ENCODE measurements around the gene KDM6B. TPM values are rescaled to one million over a fixed set of nuclear protein-coding genes. Genes with fewer than 3 reads are reported as not detected.

KDM6B gene
- total RNA-seq, 4 donors from 2014 or later = 4.8 to 52.8 (median 34.6) TPM

- DNase-seq (ENCODE audit: low spot score) = no peak
- TF ChIP-seq CTCF (IDR thresholded peaks at IDR 0.05) = no peak
- ATAC-seq (ENCODE audit: low FRiP score) = no peak
Measured at GRCh38 chr17:7820231-7820630, 13.8 kb upstream of the KDM6B start.

GRCh38 chr17:7822126-7822525 lies 11.9 kb upstream of the KDM6B start:
- DNase-seq (ENCODE audit: low spot score) (no peak), ATAC-seq (ENCODE audit: low FRiP score) (no peak)

GRCh38 chr17:7823581-7824001 lies 10.4 kb upstream of the KDM6B start:
- ATAC-seq (ENCODE audit: low FRiP score) (no peak), DNase-seq (ENCODE audit: low spot score) (no peak)
- TF ChIP-seq CTCF (IDR thresholded peaks at IDR 0.05) = no peak

More at GRCh38 chr17:7822126-7822525, 11.9 kb upstream of the KDM6B start:
- no peak for TF ChIP-seq CTCF (IDR thresholded peaks at IDR 0.05)

- DNase-seq (ENCODE audit: low spot score) (no peak), ATAC-seq (ENCODE audit: low FRiP score) (no peak)
- TF ChIP-seq CTCF (IDR thresholded peaks at IDR 0.05) = no peak
Measured at GRCh38 chr17:7824021-7824924, 9.7 kb upstream of the KDM6B start.

GRCh38 chr17:7825206-7825990 lies 8.6 kb upstream of the KDM6B start:
- TF ChIP-seq CTCF (IDR thresholded peaks at IDR 0.05) = no peak
- DNase-seq (ENCODE audit: low spot score) = no peak
- ATAC-seq (ENCODE audit: low FRiP score) = no peak

GRCh38 chr17:7830616-7831015 lies 3.4 kb upstream of the KDM6B start:
- no peak for TF ChIP-seq CTCF (IDR thresholded peaks at IDR 0.05)
- DNase-seq (ENCODE audit: low spot score) = no peak
- ATAC-seq (ENCODE audit: low FRiP score) = no peak

Data from omental fat pad (tissue), 4 donors.